Right atrium auricular region (tissue), 2 donors: ENCODE measurements around the gene EPHB2. TPM values are rescaled to one million over a fixed set of nuclear protein-coding genes. Genes with fewer than 3 reads are reported as not detected.
A peak's percentile ranks its signal among the peaks of the same experiment; 100 is the strongest.
"Not testable (repeated sequence)": the region's sequence is repeated elsewhere in the genome, so short reads cannot be mapped to it uniquely, and the experiment has no call there.

Experiments
- DNase-seq: peaks from one replicate; pipeline ENCODE4 v3.0.0-alpha.2; 2019; ENCODE audit warnings: low spot score
- H3K27ac ChIP-seq, 2 donors: fragments of 200-600 bp; sonication (generic); 1 replicate in 1 of 2; 2 replicates in 1 of 2; pipeline ENCODE4 v1.5.1; 2016 to 2019
- H3K27me3 ChIP-seq, 2 donors: fragments of 200-600 bp; sonication (generic); one replicate each; pipeline versions ENCODE4 v1.5.1 to v1.6.0; 2017 to 2019
- H3K36me3 ChIP-seq: fragments of 200-600 bp; sonication (generic); one replicate; pipeline ENCODE4 v1.5.1; 2016
- H3K4me1 ChIP-seq, 2 donors: fragments of 200-600 bp; sonication (generic); one replicate each; pipeline versions ENCODE4 v1.5.1 to v1.6.0; 2017 to 2019
- H3K4me3 ChIP-seq, 2 donors: fragments of 200-600 bp; sonication (generic); 1 replicate in 1 of 2; 2 replicates in 1 of 2; pipeline ENCODE4 v1.5.1; 2017 to 2019; ENCODE audit warnings: mild to moderate bottlenecking in 1 of 2, moderate library complexity in 1 of 2
- H3K9me3 ChIP-seq, 2 donors: fragments of 200-600 bp; sonication (generic); one replicate each; pipeline ENCODE4 v1.5.1; 2019
- total RNA-seq, 2 donors: library from RNA; depleted of rRNA; stranded (reverse); fragments of >200 nt; gene quantifications; one replicate each; pipeline ENCODE4 v1.1.0, GENCODE V29; 2016
- TF ChIP-seq, protein P1 (sequence below), 2 donors: fragments of 200-600 bp; sonication (generic); IDR thresholded peaks; one replicate each; pipeline ENCODE4 v1.5.1; 2019; ENCODE audit warnings: antibody characterized with exemption in 2 of 2

EPHB2 gene
- total RNA-seq, 2 donors from 2014 or later, result 1.8 to 2.6 TPM

DNA sequence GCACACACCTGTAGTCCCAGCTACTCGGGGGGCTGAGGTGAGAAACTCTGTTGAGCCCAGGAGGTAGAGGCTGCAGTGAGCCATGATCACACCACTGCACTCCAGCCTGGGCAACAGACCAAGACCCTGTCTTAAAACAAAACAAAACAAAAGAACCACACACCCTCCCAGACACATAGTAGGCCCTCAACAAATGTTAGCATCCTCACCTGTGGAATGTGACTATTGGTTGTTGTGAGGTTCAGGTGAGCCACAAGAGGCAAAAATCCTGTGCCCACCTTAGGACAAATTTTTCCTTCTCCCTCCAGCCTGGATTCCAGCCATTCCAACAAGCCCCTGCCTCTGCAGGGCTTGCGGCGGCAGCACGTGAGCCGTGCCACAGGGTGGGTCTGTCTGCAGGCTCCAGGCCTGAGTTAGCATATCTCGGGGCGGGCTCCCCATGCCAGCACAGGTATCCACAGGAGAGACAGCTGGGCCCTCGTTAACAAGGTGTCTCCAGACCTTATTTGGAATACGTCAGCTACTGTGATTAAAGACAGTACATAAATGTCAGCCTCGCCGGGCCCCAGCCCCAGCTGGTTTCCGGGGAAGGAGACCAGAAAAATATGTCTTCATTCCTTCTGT, 40.2 kb upstream of the EPHB2 start:
- Histone ChIP-seq H3K27me3 (peaks cover 0 to 6% of the 10 kb centered on the region in 2 donors), H3K9me3 (no peaks in the 10 kb centered on the region), H3K4me3 (no peak overlapping the region), H3K27ac (no peak overlapping the region), H3K36me3 (no peaks in the 10 kb centered on the region), H3K4me1 (no peaks in the 10 kb centered on the region)
- DNase-seq, result no peak
- TF ChIP-seq, protein P1, sequence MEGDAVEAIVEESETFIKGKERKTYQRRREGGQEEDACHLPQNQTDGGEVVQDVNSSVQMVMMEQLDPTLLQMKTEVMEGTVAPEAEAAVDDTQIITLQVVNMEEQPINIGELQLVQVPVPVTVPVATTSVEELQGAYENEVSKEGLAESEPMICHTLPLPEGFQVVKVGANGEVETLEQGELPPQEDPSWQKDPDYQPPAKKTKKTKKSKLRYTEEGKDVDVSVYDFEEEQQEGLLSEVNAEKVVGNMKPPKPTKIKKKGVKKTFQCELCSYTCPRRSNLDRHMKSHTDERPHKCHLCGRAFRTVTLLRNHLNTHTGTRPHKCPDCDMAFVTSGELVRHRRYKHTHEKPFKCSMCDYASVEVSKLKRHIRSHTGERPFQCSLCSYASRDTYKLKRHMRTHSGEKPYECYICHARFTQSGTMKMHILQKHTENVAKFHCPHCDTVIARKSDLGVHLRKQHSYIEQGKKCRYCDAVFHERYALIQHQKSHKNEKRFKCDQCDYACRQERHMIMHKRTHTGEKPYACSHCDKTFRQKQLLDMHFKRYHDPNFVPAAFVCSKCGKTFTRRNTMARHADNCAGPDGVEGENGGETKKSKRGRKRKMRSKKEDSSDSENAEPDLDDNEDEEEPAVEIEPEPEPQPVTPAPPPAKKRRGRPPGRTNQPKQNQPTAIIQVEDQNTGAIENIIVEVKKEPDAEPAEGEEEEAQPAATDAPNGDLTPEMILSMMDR (IDR thresholded peaks at IDR 0.05), result no peak

DNA sequence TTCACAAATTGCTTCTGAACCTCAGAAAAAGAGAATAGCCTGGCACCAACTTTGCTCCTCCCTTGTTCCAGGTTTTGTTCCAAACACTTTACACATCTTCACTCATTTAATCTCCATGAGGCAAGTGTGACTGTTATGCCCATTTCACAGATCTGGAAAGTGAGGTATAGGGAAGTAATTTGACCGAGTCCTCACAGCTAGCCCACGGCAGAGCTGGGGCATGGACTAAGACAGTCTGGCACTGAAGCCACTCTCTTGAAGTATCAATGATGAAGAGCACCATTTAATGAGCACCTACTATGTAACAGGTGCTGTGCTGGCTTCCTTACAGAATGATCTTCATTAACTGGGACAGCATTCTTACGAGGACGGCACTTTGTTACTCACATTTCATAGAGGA, 38.6 kb upstream of the EPHB2 start:
- TF ChIP-seq, protein P1 (IDR thresholded peaks at IDR 0.05), result no peak
- no peaks in the 10 kb centered on the region for H3K36me3 ChIP-seq
- H3K9me3 ChIP-seq, result no peaks in the 10 kb centered on the region
- no peaks in the 10 kb centered on the region for H3K4me1 ChIP-seq
- H3K4me3 ChIP-seq, result no peak overlapping the region
- H3K27me3 ChIP-seq, result peaks cover 0 to 6% of the 10 kb centered on the region in 2 donors
- DNase-seq, result no peak
- no peak overlapping the region for H3K27ac ChIP-seq

DNA sequence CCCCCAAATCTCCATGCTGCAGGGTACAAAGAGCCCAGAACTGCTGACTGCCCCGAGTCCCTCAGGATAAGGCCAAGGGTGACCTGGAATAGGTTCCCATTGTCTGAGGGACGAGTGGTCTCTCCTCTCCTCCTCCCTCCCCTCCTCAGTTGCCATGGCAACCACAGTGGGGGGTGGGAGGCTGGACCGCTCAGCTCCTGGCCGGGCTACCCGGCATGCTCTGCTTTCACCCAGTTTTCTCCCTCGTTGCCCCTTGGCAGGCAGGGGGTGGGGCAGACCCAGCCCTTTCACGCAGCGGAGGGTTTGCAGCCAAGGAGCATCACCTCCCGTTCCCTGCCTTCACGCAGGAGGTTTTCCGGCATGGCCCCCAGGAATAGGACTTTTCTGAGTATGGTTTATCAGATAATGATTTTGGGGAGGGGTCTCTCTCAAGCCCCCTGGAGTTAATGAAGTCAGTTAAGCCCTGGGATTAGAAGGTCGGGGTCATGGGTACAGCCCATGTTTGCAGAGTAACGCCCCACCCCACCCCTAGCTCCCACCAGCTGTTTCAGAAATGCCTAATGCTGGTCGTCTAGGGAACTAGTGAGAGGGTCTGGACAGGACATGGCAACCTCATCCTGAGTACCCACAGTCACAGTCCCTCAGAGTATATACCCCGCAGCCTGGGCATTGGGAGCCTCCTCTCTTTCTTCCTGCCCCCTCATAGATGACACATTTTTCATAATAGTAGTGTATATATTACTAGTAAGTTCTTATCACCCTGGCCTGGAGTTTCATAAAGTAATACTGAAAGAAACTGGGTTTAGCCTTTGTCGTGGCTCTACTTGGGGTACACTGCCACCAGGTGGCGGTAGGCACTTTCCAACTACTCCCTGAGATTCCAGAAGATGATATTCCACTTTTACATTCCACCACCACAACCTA, 36.9 kb upstream of the EPHB2 start:
- H3K27me3 ChIP-seq, result peaks cover 0 to 6% of the 10 kb centered on the region in 2 donors

DNA sequence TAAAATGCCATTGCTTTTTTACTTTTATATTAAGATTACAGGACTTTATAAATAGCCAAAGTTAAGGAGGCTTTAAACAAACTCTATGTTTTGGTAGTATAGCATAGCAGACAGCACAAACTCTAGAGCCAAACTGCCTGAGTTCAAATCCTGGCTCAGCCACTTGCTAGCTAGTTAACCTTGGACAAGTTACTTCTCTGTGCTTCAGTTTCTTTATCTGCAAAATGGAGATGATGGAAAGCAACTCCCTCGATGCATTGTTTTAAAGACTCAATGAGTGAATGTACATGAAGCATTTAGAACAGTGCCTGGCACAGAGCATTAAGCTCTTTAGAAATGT, 36.3 kb upstream of the EPHB2 start:
- DNase-seq, result no peak
- H3K36me3 ChIP-seq, result no peaks in the 10 kb centered on the region
- no peak overlapping the region for H3K27ac ChIP-seq
- no peaks in the 10 kb centered on the region for H3K9me3 ChIP-seq
- peaks cover 0 to 6% of the 10 kb centered on the region in 2 donors for H3K27me3 ChIP-seq
- no peaks in the 10 kb centered on the region for H3K4me1 ChIP-seq
- TF ChIP-seq, protein P1 (IDR thresholded peaks at IDR 0.05), result no peak
- no peak overlapping the region for H3K4me3 ChIP-seq

More for the DNA sequence above, 36.9 kb upstream of the EPHB2 start:
- TF ChIP-seq, protein P1 (IDR thresholded peaks at IDR 0.05), result peak; percentile 35 to 71
- no peak overlapping the region for H3K27ac ChIP-seq
- H3K4me3 ChIP-seq, result no peak overlapping the region
- H3K36me3 ChIP-seq, result no peaks in the 10 kb centered on the region
- H3K4me1 ChIP-seq, result no peaks in the 10 kb centered on the region
- DNase-seq, result no peak
- H3K9me3 ChIP-seq, result no peaks in the 10 kb centered on the region

DNA sequence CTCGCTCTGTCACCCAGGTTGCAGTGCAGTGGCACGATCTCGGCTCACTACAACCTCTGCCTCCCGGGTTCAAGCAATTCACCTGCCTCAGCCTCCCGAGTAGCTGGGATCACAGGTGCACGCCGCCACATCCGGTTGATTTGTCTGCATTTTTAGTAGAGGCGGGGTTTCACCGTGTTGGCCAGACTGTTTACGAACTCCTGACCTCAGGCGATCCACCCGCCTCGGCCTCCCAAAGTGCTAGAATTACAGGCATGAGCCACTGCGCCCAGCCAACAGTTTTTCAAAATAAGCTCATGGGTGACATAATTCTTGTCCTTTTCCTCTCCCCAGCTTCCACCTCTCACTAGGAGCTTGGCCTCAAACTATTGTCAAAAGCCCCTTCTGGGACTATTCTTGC, 34.5 kb upstream of the EPHB2 start:
- not testable (repeated sequence) for H3K27ac ChIP-seq, H3K36me3 ChIP-seq, H3K27me3 ChIP-seq, H3K9me3 ChIP-seq, DNase-seq, H3K4me3 ChIP-seq, H3K4me1 ChIP-seq

DNA sequence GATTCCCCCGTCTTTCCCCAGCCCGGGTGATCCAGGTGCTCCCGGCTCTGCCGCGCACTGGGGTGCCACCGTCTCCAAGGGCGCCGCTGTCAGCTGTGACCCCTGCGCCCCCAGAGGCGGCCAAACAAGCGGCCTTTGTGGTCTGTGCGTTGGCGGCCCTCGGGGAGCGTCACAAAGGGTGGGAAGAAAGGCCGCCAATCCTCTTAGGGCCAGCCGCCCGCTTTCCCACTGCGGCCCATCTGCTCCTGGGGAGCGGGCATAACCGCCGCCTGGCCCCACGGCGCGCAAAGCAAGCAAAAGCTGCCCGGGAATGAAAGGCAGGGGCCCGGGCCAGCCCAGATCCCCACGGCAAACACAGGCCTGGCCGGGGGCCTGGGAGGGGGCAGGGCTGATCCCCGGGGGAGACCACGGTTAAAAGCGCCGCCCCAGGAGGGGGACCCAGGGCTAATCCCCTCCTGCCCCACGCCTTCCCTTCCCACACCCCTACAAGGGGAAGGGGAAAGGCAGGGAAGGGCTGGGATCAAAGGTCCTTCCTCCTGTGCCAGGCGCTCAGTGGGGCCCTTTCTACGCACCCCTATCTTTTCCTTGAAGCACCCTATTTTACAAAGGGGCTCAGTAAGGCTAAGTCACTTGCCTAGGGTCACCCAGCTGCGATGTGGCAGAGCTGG, 33.6 kb upstream of the EPHB2 start:
- Histone ChIP-seq H3K4me1 (no peaks in the 10 kb centered on the region), H3K9me3 (no peaks in the 10 kb centered on the region), H3K4me3 (no peak overlapping the region), H3K36me3 (no peaks in the 10 kb centered on the region), H3K27ac (no peak overlapping the region), H3K27me3 (peaks cover 0 to 6% of the 10 kb centered on the region in 2 donors)
- TF ChIP-seq, protein P1 (IDR thresholded peaks at IDR 0.05), result no peak
- no peak for DNase-seq
